Activated CD4-positive, alpha-beta T cell treated with anti-CD3 and anti-CD28 coated beads for 24 hours (primary cell): ENCODE measurements around the gene SIRPB1.
"Not testable (repeated sequence)": the region's sequence is repeated elsewhere in the genome, so short reads cannot be mapped to it uniquely, and the experiment has no call there.

Experiments
- DNase-seq, 2 donors: peaks; one replicate each; pipeline ENCODE4 v3.0.0-alpha.2; 2020; ENCODE audit warnings: low read depth in 2 of 2

Gene SIRPB1

DNA sequence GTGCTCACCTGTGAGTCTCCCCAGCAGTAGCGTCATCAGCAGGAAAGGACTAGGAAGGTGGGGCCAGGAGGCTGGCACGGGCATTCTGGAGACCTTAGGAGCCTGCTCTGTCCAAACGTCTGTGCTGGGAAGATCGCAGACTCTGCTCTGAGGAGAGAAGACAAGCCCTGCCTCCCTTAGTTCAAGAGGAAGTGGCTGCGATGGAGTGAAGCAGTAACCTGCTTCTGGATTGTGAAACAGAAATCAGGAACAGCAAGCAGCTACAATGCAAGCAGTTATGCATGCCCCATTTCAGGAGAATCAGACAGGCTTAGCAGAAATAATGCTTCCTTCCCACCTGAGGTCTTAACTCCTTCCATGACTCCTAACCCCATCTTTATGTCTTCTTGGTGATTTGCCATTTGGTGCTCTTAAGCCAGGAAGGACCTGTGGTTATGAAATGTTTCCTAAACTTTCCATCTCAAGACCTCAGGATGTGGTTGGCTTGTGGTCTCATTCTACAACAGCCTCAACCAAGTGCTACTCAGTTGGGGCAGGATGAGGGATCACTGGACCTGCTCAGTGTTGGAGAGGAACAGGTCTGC lies at the start of gene SIRPB1:
Gene SIRPB1 (minus strand): TSS at position 149 of the 584 bp plus-strand sequence. CDS start 65 bp downstream, at position 84.
- no peak for DNase-seq

DNA sequence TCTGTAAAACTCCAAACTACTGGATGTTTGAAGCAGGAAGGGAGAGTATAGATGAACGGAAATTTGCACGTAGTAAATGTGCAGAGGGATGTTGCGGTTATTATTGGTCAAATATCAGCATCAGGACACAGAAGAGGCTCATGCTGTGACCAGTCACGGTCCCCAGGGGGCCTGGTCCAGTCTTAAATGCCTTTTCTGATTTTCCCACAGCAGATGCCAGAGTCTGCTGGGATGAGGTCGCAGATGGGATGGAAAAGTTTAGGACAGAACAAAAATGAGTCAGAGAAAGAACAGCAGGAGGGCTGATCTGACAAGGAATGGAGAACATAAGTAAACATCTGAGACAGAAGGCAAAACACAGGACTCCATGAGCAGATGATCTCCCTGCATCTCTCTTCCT lies 49.5 kb upstream of the SIRPB1 start:
- no peak for DNase-seq

DNA sequence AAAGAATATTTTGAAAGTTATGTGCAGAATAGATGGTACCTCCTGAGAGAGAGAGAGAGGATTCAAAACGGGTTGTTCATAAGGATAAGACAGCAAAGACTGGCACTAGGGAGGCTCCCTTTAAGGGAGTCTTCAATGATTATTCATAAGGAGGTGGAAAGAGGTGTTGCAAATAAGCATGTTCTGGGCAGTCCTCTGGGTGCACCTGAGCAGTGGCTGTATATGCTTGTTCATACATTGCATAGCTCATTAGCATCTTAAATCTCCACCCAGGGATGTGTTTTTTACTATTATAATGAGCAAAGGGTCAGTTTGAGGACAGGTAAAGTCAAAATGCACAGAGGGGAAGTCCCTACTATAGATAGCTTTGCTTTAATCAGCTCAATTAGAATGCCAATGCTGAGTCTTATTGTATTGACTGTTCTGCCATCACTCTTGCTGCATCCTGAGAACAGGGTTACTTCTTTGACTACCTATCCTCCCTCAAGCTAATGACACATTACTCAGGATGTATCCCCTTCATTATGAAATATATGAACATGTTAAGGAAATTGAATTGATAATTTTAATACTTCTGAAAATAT lies 47.8 kb upstream of the SIRPB1 start:
- DNase-seq, result no peak

GRCh38 chr20:1666802-1667201 lies 47.0 kb upstream of the SIRPB1 start:
- DNase-seq, result no peak

DNA sequence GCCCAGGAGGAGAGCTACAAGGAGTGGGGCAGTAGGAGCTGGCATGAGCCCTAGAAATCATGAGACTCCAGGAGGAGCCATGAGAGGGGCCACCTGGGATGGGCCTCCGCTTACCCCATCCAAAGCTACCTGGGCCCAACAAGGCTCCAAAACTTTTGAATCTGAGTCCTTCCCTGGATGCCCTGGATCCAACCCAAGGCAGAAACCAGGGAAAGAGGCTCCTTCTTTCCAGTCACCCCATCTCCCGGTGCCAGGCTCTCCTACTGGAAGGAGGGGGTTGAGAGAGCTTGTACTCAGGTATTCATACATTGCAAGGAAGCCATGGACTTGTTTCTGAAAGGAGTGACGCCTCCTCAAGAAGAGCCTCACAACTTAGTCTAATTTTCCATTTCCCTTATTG lies 45.5 kb upstream of the SIRPB1 start:
- no peak for DNase-seq

- peak in 1 of 2 donors; percentile 48 for DNase-seq
These were observed 45.1 kb upstream of the SIRPB1 start for GRCh38 chr20:1664911-1665310.

DNA sequence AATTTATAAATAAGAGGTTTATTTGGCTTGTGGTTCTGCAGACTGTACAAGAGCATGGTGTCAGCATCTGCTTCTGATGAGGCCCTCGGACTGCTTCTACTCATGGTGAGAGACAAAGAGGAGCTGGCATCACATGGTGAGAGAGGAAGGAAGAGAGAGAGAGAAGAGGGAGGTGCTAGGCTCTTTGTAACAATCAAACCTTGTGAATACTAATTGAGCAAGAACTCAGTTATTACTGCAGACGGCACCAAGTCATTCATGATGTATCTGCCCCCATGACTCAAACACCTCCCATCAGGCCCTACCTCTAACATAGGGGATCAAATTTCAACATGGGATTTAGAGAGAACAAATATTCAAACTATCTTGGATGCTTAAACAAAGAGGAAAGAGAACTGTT lies 44.1 kb upstream of the SIRPB1 start:
- no peak for DNase-seq

- DNase-seq, result no peak
These were observed 41.9 kb upstream of the SIRPB1 start for GRCh38 chr20:1661542-1662299.

- no peak for DNase-seq
These were observed 40.4 kb upstream of the SIRPB1 start for GRCh38 chr20:1660246-1660645.

DNA sequence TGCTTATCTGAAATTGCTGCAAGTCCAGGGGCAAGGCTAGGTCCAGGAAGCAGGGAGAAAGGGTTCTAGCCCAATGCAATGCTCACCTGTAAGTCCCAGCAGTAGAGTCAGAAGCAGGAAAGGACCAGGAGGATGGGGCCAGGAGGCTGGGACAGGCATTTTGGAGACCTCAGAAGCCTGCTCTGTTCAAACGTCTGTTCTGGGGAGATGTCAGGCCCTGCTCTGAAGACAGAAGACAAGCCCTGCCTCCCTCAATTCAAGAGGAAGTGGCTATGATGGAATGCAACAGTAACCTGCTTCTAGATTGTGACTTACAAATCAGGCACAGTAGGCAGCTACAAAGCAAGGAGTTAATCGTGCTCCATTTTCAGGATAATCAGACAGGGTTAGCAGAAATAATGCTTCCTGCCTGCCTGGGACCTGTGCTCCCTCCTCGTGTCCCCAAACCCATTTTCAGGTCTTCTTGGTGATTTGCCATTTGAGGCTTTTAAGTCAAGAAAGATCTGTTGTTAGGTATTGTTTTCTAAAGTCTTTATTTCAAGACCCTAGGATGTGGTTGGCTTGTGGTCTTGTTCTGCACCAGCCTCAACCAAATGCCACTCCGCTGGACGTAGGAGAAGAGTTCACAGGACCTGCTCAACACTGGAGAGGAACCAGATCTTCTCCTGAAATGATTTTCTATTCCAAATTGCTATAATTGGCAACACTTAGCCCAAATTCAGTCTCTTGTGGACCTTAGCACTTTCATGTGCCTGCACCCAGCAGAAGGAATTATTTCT lies 37.9 kb upstream of the SIRPB1 start, which contains the start of gene SIRPG:
Gene SIRPG (minus strand): TSS at position 224 of the 779 bp plus-strand sequence. CDS start 65 bp downstream, at position 159.
- DNase-seq, result no peak

DNA sequence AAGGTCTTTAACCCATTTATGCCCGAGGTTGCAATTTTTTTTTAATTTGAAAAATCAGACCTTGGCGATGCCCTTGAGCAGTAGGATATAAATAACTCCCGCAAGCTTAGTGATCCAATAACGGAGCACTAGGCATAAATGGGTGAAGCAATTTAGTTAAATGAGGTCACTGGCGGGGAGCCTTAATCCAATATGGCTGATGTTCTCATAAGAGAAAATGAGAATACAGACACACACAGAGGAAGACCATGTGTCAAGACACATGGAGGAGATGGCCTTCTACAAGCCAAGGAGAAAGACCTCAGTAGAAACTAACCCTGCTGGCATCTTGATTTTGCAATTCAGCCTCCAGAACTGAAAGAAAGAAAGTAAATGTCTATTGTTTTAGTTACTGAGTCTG lies 37.0 kb upstream of the SIRPB1 start:
- DNase-seq, result no peak

- no peak for DNase-seq
These were observed 35.2 kb upstream of the SIRPB1 start for GRCh38 chr20:1654996-1655395.

DNA sequence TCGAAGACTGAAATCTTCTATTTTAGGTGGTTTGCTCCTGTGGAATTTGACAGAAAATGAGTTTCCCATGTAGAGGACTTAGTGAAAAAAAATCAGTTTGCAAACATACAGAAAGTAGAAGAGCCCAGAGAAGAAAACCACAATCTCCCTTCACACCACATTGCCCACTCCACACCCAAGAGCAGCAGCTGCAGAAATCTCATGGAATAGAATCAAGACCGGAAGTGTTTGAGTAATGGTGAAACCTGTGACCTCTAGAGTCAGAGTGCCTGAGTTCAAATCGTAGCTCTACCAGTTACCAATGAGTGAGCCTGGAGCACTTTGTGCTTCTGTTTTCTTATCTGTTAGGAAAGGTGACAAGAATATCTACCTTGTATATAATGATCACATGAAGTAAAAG lies 33.2 kb upstream of the SIRPB1 start:
- no peak for DNase-seq

GRCh38 chr20:1652104-1652503 lies 32.3 kb upstream of the SIRPB1 start:
- no peak for DNase-seq

DNA sequence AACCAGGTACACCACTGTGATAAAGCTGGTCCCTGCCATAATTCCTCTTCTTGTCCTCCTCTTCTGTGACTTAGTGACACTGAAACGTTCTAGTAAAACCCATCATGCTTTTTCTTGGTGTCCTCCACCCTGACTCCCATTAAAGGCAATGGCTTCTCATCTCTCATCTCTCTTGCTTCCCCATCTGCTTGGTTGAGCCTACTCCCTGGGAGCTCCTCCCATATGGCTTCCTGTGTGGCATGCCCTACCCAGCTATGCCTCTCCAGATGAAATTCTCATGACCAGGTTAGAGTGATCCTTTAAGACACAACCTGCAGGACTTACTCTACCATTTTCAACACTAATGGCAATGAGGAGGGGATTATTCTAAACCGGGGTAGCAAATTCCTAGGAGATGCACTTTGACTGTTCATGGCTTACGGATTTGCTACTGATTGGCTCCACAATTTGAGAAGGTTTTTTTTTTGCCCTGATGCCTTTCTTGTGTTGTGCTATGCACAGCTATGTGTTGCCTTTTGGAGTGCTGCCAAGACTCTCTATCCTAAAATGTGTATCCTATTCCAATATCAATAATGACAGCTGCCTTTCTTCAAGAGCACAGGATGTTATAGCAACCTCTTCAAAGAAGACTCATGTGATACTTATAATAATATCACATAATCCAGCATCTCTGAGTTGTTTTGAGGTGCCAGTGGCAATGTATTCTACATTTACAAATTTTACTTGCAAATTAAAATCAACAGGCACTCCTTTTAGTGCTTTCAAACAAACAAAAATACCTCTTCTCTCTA lies 31.7 kb upstream of the SIRPB1 start:
- DNase-seq, result no peak

DNA sequence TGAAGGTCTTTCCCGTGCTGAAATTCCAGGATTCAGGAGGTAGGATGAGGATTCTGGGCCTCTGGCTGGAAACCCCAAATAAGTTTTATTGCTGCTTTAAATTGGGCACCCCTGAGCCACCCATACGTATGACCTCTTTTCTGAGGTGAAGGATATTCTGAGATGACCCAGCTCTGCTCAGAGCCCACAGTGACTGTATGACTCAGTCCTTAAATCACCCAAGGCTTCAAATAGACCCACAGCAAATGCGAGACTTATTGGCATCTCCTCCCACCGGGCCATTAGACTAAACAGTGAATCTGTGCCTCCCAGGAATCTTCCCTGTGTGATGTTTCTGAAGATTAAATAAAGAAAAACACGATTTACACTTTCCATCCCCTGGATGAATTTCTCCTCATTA lies 28.3 kb upstream of the SIRPB1 start:
- DNase-seq, result no peak

DNA sequence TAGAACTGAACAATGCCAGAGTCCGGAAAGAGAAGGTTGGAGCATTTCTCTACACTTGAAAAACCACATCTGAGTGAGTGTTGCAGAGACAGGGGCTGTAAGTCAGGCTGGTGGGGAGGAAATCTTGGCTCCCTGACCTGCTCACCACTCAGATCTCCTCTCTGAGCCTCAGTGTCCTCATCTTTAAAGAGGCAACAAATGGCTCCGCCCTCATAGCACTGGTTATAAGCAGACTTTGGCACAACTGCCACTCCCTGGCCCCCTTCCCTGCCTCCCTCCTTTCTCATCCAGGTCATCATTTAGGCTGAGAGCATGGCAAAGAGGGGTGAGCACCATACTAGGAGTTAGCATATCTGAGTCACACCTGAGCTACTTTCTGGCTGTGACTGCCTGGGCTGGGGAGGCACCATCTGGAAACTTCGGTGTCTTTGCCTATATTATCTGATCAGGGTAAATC lies 27.2 kb upstream of the SIRPB1 start:
- peak in 1 of 2 donors; percentile 24 for DNase-seq

DNA sequence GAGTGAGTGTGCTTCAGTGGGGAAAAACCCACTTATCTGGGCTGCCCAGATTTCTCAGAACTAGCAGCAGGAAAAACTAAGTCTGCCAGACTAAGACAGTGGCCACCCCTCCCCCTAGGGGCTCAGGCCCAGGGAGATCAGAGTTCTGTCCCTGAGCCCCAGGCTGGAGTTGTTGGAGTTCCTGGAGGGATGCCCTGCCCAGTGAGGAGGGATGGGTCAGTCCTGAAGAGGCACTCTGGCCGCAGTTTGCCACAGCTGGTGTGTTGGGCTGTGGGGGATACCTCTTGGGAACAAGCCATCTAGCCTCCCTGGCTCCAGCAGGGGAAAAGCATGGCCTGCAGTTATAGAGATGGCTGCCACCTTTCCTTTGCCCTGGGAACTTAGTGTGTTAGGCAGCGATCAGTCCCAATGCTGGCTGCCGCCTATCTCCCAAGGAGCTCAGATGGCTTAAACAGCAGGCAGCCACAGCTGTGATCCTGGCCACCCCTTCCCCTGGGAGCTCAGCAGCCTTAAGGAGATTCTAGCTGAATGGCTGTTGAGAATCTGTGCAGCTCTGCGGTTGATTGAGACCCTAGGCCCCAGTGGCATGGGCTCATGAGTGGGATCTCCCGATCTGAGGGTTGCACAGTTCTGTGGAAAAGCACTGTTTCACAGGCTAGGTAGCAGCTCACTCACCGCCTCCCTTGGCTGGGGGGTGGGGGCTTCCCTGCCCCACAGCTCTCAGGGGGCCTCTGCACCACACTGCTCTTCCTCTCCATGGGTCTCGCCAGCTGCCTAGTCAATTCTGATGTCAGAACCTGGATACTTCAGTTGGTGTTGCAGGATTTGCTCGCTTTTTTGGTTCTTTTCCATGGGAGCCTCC lies 24.5 kb upstream of the SIRPB1 start:
- DNase-seq, result no peak

GRCh38 chr20:1638643-1639042 lies 18.8 kb upstream of the SIRPB1 start:
- DNase-seq, result not testable (repeated sequence)

DNA sequence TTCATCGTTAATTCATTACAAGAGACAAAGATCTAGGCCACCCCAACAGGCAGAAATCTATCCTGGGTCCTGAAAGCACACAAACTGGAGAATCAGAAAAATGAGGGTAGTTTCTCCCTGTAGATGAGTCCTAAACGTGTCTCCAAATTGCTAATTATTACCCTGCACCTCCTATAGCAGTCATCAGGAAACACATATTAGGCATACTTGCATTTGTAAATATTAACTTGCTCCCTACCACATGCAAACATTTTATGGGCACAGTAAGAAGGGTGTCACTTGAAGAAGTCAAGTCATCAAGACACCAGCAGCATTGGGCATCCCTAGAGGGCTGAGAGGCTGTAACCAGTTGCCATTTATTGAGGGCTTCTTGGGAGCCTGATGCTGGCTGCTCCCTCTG lies 17.9 kb upstream of the SIRPB1 start:
- no peak for DNase-seq
